Motor neuron (in vitro differentiated cells): ENCODE results near the gene DOCK4. TPM values are rescaled to one million over a fixed set of nuclear protein-coding genes. Genes with fewer than 3 reads are reported as not detected.
A peak's percentile ranks its signal among the peaks of the same experiment; 100 is the strongest.

ENCODE experiments used
- ATAC-seq, 8 experiments: fragments of 200-7000 bp; cut with Tn5 transposase; replicated peaks in 6 of 8; 2 replicates each; pipeline ENCODE4 v1.8.0; 2021; ENCODE audit warnings: mild to moderate bottlenecking in 8 of 8, moderate library complexity in 8 of 8
- H3K27ac ChIP-seq, 2 donors: fragments of 250-450 bp; sonication (Bioruptor Pico); 2 replicates each; pipeline ENCODE4 v1.9.0; 2021; ENCODE audit warnings: antibody characterized with exemption in 2 of 2, mild to moderate bottlenecking in 2 of 2, moderate library complexity in 1 of 2
- H3K4me1 ChIP-seq, 2 donors: fragments of 250-450 bp; sonication (Bioruptor Pico); replicated peaks in 1 of 2; 2 replicates each; pipeline ENCODE4 v1.6.1; 2021; ENCODE audit warnings: antibody characterized with exemption in 2 of 2, mild to moderate bottlenecking in 2 of 2, moderate library complexity in 1 of 2
- H3K4me3 ChIP-seq, 5 donors: fragments of 250-450 bp; sonication (Bioruptor Pico); 2 replicates each; pipeline ENCODE4 v1.9.0; 2021; ENCODE audit warnings: antibody characterized with exemption in 5 of 5, mild to moderate bottlenecking in 5 of 5, moderate library complexity in 4 of 5
- WGBS, 10 experiments: fragments of 450-650 bp; shearing (Covaris generic); methylation state at CpG; one replicate each; pipeline ENCODE4 v1.0.0; 2022; 5-methylcytosine and 5-hydroxymethylcytosine counted together
- in situ Hi-C, 9 experiments: fragments of 400-800 bp; cut with MboI; loops; one replicate each; pipeline ENCODE4 v1.15.0; 2021; ENCODE audit warnings: low sequenced_read_pairs in 9 of 9, low pct_unique_long_range_greater_than_20kb in 2 of 9; ENCODE audit not compliant: unreplicated experiment in 9 of 9
- total RNA-seq, 8 experiments: library from RNA; unstranded; fragments of 300-600 nt; gene quantifications; 2 replicates each; pipeline versions ENCODE4 v1.2.3 to v1.2.4, GENCODE V29; 2022

The DOCK4 gene
- total RNA-seq, 8 experiments from 2014 or later, result 8.1 to 27.3 (median 20.6) TPM

DNA sequence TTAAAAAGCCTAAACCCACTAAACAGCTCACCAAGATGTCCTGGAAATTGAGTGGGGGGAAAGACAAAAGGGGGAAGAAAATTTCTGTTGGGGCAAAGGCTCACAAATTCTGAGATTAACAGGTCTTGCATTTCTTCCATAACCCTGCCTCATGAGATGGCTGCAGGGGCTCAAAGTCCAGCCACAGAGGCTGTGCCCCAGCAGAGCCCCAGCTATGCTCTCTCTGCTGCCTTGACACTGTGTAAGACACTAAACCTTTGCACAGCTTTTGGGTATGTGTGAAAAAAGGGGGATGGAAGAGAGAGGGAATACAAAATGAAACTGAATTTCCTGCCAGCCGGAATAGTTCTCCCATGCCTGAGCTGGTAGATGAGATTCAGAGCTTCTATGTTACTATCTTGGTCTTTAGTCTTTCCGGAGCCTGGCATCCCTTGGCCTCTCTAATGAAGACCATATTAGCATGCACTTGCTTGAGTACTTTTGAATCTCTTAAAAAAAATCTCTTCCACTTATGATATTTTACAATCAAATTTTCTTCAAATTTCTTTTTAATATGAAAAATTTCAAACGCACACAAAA lies 403.9 kb downstream of the DOCK4 start:
- H3K27ac ChIP-seq, result no peak overlapping the region
- ATAC-seq, result no peak
- WGBS, 10 experiments, result 17 to 100% (median 93%) methylated on average over 2 to 3 of the region's 3 CpGs
- in situ Hi-C loops, result no loop called here
- H3K4me1 ChIP-seq, result no peaks in the 10 kb centered on the region
- H3K4me3 ChIP-seq, result no peak overlapping the region

GRCh38 chr7:111801277-111801676 lies 404.9 kb downstream of the DOCK4 start:
- Histone ChIP-seq H3K27ac (no peak overlapping the region), H3K4me1 (no peaks in the 10 kb centered on the region), H3K4me3 (no peak overlapping the region)
- in situ Hi-C loops, result no loop called here
- no peak for ATAC-seq
- WGBS, 10 experiments, result 79 to 100% (median 94%) methylated on average over 1 to 4 of the region's 4 CpGs; no CpG with 5 or more reads in 2 of the 10 experiments

GRCh38 chr7:111796671-111797070 lies 409.5 kb downstream of the DOCK4 start:
- ATAC-seq, result no peak
- H3K27ac ChIP-seq, result no peak overlapping the region
- in situ Hi-C loops, result no loop called here
- H3K4me1 ChIP-seq, result no peaks in the 10 kb centered on the region
- H3K4me3 ChIP-seq, result no peak overlapping the region
- WGBS, 10 experiments, result 47 to 100% (median 76%) methylated on average over 2 to 7 of the region's 7 CpGs; no CpG with 5 or more reads in 1 of the 10 experiments

DNA sequence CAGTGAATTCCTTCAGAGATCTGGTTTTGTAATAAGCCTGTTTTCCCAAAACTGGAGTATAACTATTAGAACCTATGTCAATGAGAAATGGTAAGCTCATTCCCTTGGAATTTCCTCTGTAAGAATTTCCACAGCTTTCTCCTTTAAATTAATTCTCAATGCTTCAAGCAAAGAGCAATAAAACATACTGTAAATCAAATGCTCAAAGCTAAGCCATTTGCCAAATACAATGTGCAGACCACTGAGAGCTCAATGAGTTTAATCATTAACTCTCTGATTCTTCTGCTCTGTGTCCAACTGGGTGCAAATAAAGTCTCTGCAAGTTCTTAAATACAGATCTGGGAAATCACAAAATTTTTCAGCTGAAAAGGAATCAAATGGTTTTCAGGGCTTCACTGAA lies 416.3 kb downstream of the DOCK4 start:
- H3K4me3 ChIP-seq, result no peak overlapping the region
- ATAC-seq, result no peak
- H3K4me1 ChIP-seq, result peaks cover 4 to 12% of the 10 kb centered on the region in 2 donors
- no peak overlapping the region for H3K27ac ChIP-seq
- in situ Hi-C loops, result no loop called here

- no peak overlapping the region for H3K27ac ChIP-seq
- peaks cover 4 to 12% of the 10 kb centered on the region in 2 donors for H3K4me1 ChIP-seq
- no peak overlapping the region for H3K4me3 ChIP-seq
- in situ Hi-C loops, result no loop called here
- ATAC-seq, result no peak
- WGBS, 10 experiments, result 38 to 100% (median 86%) methylated on average over 1 of the region's 1 CpG; no CpG with 5 or more reads in 1 of the 10 experiments
Observed at GRCh38 chr7:111789048-111789320, 417.2 kb downstream of the DOCK4 start.

GRCh38 chr7:111788286-111789047 lies 417.7 kb downstream of the DOCK4 start:
- in situ Hi-C loops, result no loop called here
- peaks cover 4 to 12% of the 10 kb centered on the region in 2 donors for H3K4me1 ChIP-seq
- no peak overlapping the region for H3K4me3 ChIP-seq
- peak in 3 of 8 experiments; percentile 53 to 73 (median 54) for ATAC-seq
- whole genome bisulfite sequencing, 10 experiments, result 44 to 83% (median 69%) methylated on average over 1 to 9 of the region's 9 CpGs; no CpG with 5 or more reads in 1 of the 10 experiments
- H3K27ac ChIP-seq, result no peak overlapping the region

GRCh38 chr7:111787741-111788140 lies 418.5 kb downstream of the DOCK4 start:
- ATAC-seq, result no peak
- in situ Hi-C loops, result no loop called here
- Histone ChIP-seq H3K4me1 (peaks cover 4 to 12% of the 10 kb centered on the region in 2 donors), H3K27ac (no peak overlapping the region), H3K4me3 (no peak overlapping the region)
- WGBS, 10 experiments, result 0 to 100% (median 87%) methylated on average over 1 to 2 of the region's 2 CpGs

GRCh38 chr7:111787099-111787498 lies 419.1 kb downstream of the DOCK4 start:
- peaks cover 4 to 12% of the 10 kb centered on the region in 2 donors for H3K4me1 ChIP-seq
- no peak overlapping the region for H3K4me3 ChIP-seq
- no peak overlapping the region for H3K27ac ChIP-seq
- in situ Hi-C loops, result no loop called here
- peak in 3 of 8 experiments; percentile 4 to 24 (median 16) for ATAC-seq

GRCh38 chr7:111785076-111785475 lies 421.1 kb downstream of the DOCK4 start:
- no peak overlapping the region for H3K4me3 ChIP-seq
- no peak for ATAC-seq
- H3K4me1 ChIP-seq, result peaks cover 2 to 12% of the 10 kb centered on the region in 2 donors
- 74 to 100% (median 89%) methylated on average over 1 to 3 of the region's 3 CpGs for WGBS, 10 experiments
- in situ Hi-C loops, result no loop called here
- H3K27ac ChIP-seq, result no peak overlapping the region

GRCh38 chr7:111784296-111784695 lies 421.9 kb downstream of the DOCK4 start:
- 65 to 100% (median 100%) methylated on average over 1 to 2 of the region's 2 CpGs; no CpG with 5 or more reads in 1 of the 10 experiments for WGBS, 10 experiments
- peaks cover 0 to 12% of the 10 kb centered on the region in 2 donors for H3K4me1 ChIP-seq
- no peak overlapping the region for H3K4me3 ChIP-seq
- in situ Hi-C loops, result no loop called here
- no peak overlapping the region for H3K27ac ChIP-seq
- ATAC-seq, result no peak

DNA sequence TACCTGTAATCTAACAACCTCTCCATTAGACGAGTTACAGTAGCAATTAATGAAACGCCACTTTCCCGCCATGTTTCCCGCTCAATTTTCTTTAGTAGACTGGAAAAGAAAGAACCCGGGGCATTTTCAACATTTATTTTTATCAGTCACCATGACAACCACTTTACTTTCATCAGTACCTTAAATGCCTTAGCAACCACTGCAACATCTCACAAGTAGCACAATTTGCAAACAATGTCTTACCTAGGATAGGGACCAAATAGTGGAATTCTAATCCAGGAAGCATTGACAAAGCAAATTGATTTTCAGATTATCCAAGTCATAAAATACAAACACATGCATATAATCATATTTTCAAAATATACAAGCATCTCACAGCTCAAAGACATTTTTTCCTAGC lies 422.3 kb downstream of the DOCK4 start:
- Histone ChIP-seq H3K4me1 (peaks cover 0 to 12% of the 10 kb centered on the region in 2 donors), H3K4me3 (no peak overlapping the region), H3K27ac (no peak overlapping the region)
- in situ Hi-C loops, result no loop called here
- no peak for ATAC-seq
- WGBS, 10 experiments, result 40 to 100% (median 90%) methylated on average over 1 to 5 of the region's 5 CpGs; no CpG with 5 or more reads in 1 of the 10 experiments

DNA sequence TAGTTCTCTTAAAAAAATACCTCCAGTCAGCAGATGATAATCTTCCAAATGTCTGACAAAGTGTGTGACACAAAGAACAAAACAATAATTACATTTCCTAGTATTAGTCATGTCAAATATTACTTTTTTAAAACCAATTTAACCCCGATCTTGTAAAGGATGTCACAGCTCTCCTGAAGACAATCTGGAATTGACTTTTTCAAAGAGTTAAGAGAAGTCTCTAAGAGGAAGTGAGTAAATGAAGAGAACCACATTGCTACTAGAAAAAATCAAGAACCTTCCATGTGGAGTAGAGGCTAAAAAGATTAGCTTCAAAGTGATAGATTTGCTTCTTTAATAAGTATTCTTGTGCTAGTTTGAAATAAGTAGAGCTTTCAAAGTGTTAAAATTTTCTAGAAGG lies 425.7 kb downstream of the DOCK4 start:
- Histone ChIP-seq H3K27ac (no peak overlapping the region), H3K4me3 (no peak overlapping the region), H3K4me1 (no peaks in the 10 kb centered on the region)
- no peak for ATAC-seq
- 60 to 100% (median 89%) methylated on average over 1 of the region's 1 CpG; no CpG with 5 or more reads in 2 of the 10 experiments for WGBS, 10 experiments
- in situ Hi-C loops, result no loop called here

- in situ Hi-C loops, result no loop called here
Observed at GRCh38 chr7:111775206-111775605, 431.0 kb downstream of the DOCK4 start.

GRCh38 chr7:111772716-111773115 lies 433.5 kb downstream of the DOCK4 start:
- H3K27ac ChIP-seq, result no peak overlapping the region
- no peak for ATAC-seq
- in situ Hi-C loops, result loop anchor here in 5 of 9 experiments (25.0 kb wide), 4 partner anchors 90 to 1940 kb away; no protein-coding TSS in a partner anchor
- WGBS, 10 experiments, result 70 to 100% (median 91%) methylated on average over 2 to 3 of the region's 3 CpGs; no CpG with 5 or more reads in 5 of the 10 experiments
- no peaks in the 10 kb centered on the region for H3K4me1 ChIP-seq
- no peak overlapping the region for H3K4me3 ChIP-seq

More at GRCh38 chr7:111775206-111775605, 431.0 kb downstream of the DOCK4 start:
- no peak overlapping the region for H3K27ac ChIP-seq
- WGBS, 10 experiments, result 15 to 100% (median 69%) methylated on average over 1 of the region's 1 CpG; no CpG with 5 or more reads in 3 of the 10 experiments
- ATAC-seq, result no peak
- no peaks in the 10 kb centered on the region for H3K4me1 ChIP-seq
- H3K4me3 ChIP-seq, result no peak overlapping the region
